ENCODE data around the gene PIK3R1. TPM values are rescaled to one million over a fixed set of nuclear protein-coding genes. Genes with fewer than 3 reads are reported as not detected.

PIK3R1 gene
- total RNA-seq, 1 donor from 2014 or later, result 89.7 TPM

DNA sequence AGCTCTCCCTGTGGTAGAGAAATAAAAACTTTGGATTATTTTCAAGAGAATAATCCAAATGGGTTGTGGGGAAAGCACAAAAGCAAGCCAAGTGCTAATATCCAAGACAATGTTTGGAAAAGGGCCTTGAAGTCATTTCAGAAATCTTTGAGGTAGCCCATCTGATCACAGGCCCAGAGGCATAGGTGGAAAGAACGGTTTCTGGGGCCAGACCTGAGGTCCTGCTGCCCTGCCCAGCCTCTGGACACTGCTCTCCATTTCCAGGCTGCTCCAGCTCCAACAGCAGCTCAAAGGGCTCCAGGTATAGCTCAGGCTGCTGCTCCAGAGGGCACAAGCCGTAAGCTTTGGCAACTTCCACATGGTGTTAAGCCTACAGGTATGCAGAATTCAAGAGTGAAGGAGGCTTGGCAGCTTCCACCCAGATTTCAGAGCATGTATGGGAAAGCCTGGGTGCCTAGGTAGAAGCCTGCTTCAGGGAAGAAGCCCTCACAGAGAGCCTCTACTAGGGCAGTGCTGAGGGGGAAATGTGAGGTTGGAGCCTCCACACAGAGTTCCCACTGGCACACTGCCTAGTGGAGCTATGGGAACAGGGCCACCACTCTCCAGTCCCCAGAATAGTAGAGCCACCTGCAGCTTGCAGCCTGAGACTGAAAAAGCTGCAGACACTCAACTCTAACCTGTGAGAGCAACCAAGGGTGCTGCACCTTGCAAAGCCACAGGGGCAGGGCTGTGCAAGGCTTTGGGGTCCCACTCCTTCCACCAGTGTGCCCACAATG lies 133.1 kb downstream of the PIK3R1 start:
- Mint-ChIP-seq H3K27me3 (no peaks in the 10 kb centered on the region), H3K4me3 (ENCODE audit: low read depth) (no peak overlapping the region), H3K36me3 (ENCODE audit: insufficient read depth) (no peaks in the 10 kb centered on the region), H3K4me1 (ENCODE audit: low read depth) (peaks cover 24% of the 10 kb centered on the region), H3K27ac (no peak overlapping the region), H3K9me3 (ENCODE audit: low read depth) (peaks cover 13% of the 10 kb centered on the region)
- no peak for DNase-seq (ENCODE audit: low spot score, unreplicated experiment)
- TF ChIP-seq, protein P1, sequence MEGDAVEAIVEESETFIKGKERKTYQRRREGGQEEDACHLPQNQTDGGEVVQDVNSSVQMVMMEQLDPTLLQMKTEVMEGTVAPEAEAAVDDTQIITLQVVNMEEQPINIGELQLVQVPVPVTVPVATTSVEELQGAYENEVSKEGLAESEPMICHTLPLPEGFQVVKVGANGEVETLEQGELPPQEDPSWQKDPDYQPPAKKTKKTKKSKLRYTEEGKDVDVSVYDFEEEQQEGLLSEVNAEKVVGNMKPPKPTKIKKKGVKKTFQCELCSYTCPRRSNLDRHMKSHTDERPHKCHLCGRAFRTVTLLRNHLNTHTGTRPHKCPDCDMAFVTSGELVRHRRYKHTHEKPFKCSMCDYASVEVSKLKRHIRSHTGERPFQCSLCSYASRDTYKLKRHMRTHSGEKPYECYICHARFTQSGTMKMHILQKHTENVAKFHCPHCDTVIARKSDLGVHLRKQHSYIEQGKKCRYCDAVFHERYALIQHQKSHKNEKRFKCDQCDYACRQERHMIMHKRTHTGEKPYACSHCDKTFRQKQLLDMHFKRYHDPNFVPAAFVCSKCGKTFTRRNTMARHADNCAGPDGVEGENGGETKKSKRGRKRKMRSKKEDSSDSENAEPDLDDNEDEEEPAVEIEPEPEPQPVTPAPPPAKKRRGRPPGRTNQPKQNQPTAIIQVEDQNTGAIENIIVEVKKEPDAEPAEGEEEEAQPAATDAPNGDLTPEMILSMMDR (IDR thresholded peaks at IDR 0.05; ENCODE audit: unreplicated experiment), result no peak

DNA sequence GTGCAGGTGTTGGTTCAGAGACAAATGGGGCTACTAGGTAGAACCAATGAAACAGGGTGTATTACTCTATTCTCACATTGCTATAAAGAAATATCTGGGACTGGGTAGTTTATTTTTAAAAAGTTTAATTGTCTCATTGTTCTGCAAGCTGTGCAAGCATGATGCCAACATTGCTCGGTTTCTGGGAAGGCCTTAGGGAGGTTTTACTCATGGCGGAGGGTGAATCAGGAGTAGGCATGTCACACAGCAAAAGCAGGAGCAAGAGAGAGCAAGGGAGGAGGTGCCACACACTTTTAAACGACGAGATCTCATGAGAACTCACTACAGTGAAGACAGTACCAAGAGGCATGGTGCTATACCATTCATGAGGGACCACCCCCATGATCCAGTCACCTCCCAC lies 134.6 kb downstream of the PIK3R1 start:
- Mint-ChIP-seq H3K4me3 (ENCODE audit: low read depth) (no peak overlapping the region), H3K27me3 (peaks cover 5% of the 10 kb centered on the region), H3K4me1 (ENCODE audit: low read depth) (peaks cover 31% of the 10 kb centered on the region), H3K27ac (no peak overlapping the region), H3K9me3 (ENCODE audit: low read depth) (peaks cover 13% of the 10 kb centered on the region), H3K36me3 (ENCODE audit: insufficient read depth) (no peaks in the 10 kb centered on the region)
- no peak for DNase-seq (ENCODE audit: low spot score, unreplicated experiment)
- TF ChIP-seq, protein P1 (IDR thresholded peaks at IDR 0.05; ENCODE audit: unreplicated experiment), result no peak
